Measurements from ENCODE around the gene TUBB6.

DNA sequence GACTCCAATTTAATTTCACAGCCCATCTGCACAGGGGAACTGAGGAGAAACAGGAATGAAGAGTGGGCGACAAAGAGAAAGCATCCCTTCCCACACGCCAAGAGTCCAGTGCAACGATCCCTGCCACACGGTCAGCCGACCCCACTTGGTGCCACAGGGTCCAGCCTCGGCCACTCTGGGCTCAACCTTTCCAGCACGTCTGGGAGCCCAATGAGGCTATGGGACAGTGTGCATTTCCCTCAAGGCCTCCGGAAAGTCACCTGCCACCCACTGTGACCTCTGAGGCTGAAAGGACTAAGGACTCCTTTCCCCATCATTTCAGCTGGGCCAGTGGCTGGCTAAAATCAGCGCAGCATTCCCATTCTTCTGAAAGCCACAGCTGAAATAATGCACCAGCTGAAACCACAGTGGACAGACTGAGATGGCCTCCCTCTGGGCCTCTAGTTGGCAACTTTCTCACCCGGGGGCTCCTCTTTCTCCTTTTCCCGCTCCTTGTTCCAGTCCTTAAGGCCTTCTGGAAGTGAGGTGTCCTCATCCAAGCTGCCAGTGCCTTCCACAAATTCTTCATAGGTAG, 21.2 kb downstream of the TUBB6 start:
- TF ChIP-seq POLR2A (IDR thresholded peaks at IDR 0.05) (no peak), CTCF (IDR thresholded peaks at IDR 0.05) (no peak)

All from heart left ventricle (tissue), 13 donors.